Trophoblast cell (in vitro differentiated cells and primary cell): Measurements from ENCODE around the gene PGA4. TPM values are rescaled to one million over a fixed set of nuclear protein-coding genes. Genes with fewer than 3 reads are reported as not detected.
"Not testable (repeated sequence)": the region's sequence is repeated elsewhere in the genome, so short reads cannot be mapped to it uniquely, and the experiment has no call there.

Experiments used
- DNase-seq, 2 donors: peaks; one replicate each; pipeline ENCODE4 v3.0.0-alpha.2; 2016
- H2AFZ ChIP-seq: 2 replicates; pipeline ENCODE4 v1.6.1; 2013; ENCODE audit warnings: low read length, moderate library complexity, mild to moderate bottlenecking; ENCODE audit not compliant: insufficient read depth, poor library complexity
- H2AK5ac ChIP-seq: 2 replicates; pipeline ENCODE4 v1.6.1; 2013; ENCODE audit warnings: mild to moderate bottlenecking, low read length
- H2BK120ac ChIP-seq: 2 replicates; pipeline ENCODE4 v1.6.1; 2013; ENCODE audit warnings: low read length, mild to moderate bottlenecking, moderate library complexity; ENCODE audit not compliant: insufficient read depth, poor library complexity
- H2BK12ac ChIP-seq: 2 replicates; pipeline ENCODE4 v1.6.1; 2013; ENCODE audit warnings: mild to moderate bottlenecking, low read length, moderate library complexity
- H2BK5ac ChIP-seq: 2 replicates; pipeline ENCODE4 v1.6.1; 2013; ENCODE audit warnings: low read length, low read depth, moderate library complexity, mild to moderate bottlenecking; ENCODE audit not compliant: poor library complexity
- H3K14ac ChIP-seq: 2 replicates; pipeline ENCODE4 v1.6.1; 2013; ENCODE audit warnings: mild to moderate bottlenecking, low read length
- H3K18ac ChIP-seq: 2 replicates; pipeline ENCODE4 v1.6.1; 2013; ENCODE audit warnings: mild to moderate bottlenecking, low read length
- H3K23ac ChIP-seq: 2 replicates; pipeline ENCODE4 v1.6.1; 2013; ENCODE audit warnings: low read length
- H3K27ac ChIP-seq: 2 replicates; pipeline ENCODE4 v1.5.1; 2013; ENCODE audit warnings: low read depth, mild to moderate bottlenecking, inconsistent platforms, low read length, moderate library complexity
- H3K27me3 ChIP-seq: 2 replicates; pipeline ENCODE4 v1.6.1; 2013; ENCODE audit warnings: inconsistent platforms, mild to moderate bottlenecking, low read length, moderate library complexity; ENCODE audit not compliant: insufficient read depth
- H3K36me3 ChIP-seq, 2 experiments: 1 replicate in 1 of 2; 2 replicates in 1 of 2; pipeline ENCODE4 v1.6.1; 2013; ENCODE audit warnings: low read length in 2 of 2, mild to moderate bottlenecking in 2 of 2, moderate library complexity in 1 of 2; ENCODE audit not compliant: insufficient read depth in 2 of 2, control insufficient read depth in 1 of 2
- H3K4ac ChIP-seq: 2 replicates; pipeline ENCODE4 v1.6.1; 2013; ENCODE audit warnings: low read depth, mild to moderate bottlenecking, low read length, moderate library complexity
- H3K4me1 ChIP-seq, 2 experiments: 1 replicate in 1 of 2; 2 replicates in 1 of 2; pipeline ENCODE4 v1.6.1; 2013; ENCODE audit warnings: low read length in 2 of 2, mild to moderate bottlenecking in 2 of 2, moderate library complexity in 1 of 2; ENCODE audit not compliant: insufficient read depth in 2 of 2, control insufficient read depth in 1 of 2
- H3K4me2 ChIP-seq: 2 replicates; pipeline ENCODE4 v1.6.1; 2013; ENCODE audit warnings: inconsistent platforms, mild to moderate bottlenecking, low read length, moderate library complexity
- H3K4me3 ChIP-seq: 2 replicates; pipeline ENCODE4 v1.5.1; 2013; ENCODE audit warnings: mild to moderate bottlenecking, low read depth, low read length, inconsistent platforms
- H3K79me1 ChIP-seq: one replicate; pipeline ENCODE4 v1.6.1; 2013; ENCODE audit warnings: low read length
- H3K79me2 ChIP-seq: 2 replicates; pipeline ENCODE4 v1.6.1; 2013; ENCODE audit warnings: low read length, mild to moderate bottlenecking; ENCODE audit not compliant: control insufficient read depth, insufficient read depth, poor library complexity
- H3K9ac ChIP-seq: 2 replicates; pipeline ENCODE4 v1.6.1; 2013; ENCODE audit warnings: mild to moderate bottlenecking, low read length
- H3K9me3 ChIP-seq: 2 replicates; pipeline ENCODE4 v1.6.1; 2013; ENCODE audit warnings: low read depth, mild to moderate bottlenecking, control low read depth, inconsistent platforms, low read length; ENCODE audit not compliant: insufficient read depth
- H4K12ac ChIP-seq: 2 replicates; pipeline ENCODE4 v1.6.1; 2013; ENCODE audit warnings: low read depth, mild to moderate bottlenecking, low read length, moderate library complexity
- H4K8ac ChIP-seq: 2 replicates; pipeline ENCODE4 v1.6.1; 2013; ENCODE audit warnings: low read depth, mild to moderate bottlenecking, low read length, moderate library complexity
- H4K91ac ChIP-seq: one replicate; pipeline ENCODE4 v1.6.1; 2013; ENCODE audit warnings: low read depth, mild to moderate bottlenecking, low read length, moderate library complexity
- WGBS: extraction: QIAGEN DNeasy Blood & Tissue Kit; methylation state at CpG from one replicate; pipeline ENCODE4 v1.1.7; 2013; ENCODE audit warnings: missing lambda C conversion rate; ENCODE audit not compliant: insufficient read length, insufficient coverage; ENCODE audit errors: extremely low coverage; 5-methylcytosine and 5-hydroxymethylcytosine counted together
- polyA plus RNA-seq: library from polyadenylated mRNA; stranded (reverse); fragments of 200-250 nt; gene quantifications from 2 replicates; pipeline ENCODE4 v1.2.3, GENCODE V29; 2013

Gene PGA4
- polyA plus RNA-seq: not detected in 2 replicates

DNA sequence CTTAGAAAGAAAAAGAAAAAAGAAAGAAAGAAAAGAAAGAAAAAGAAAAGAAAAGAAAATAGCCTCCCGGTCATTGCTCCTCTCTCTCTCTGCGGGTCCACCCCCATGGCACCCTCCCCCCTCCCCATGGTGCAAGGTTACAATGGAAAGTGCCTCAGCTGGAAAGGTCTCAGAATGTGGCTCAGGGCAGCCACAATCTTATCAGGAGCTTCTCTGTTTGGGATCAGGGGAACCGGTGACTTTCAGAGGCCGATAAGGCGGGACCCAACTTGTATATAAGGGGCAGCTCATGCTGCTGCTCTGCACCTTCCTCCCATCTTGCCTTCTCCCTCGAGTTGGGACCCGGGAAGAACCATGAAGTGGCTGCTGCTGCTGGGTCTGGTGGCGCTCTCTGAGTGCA is at the start of gene PGA4:
Gene PGA4 (plus strand): TSS at position 301 of the 400 bp plus-strand sequence. CDS start 54 bp downstream, at position 355.
- not testable (repeated sequence) for H3K4ac ChIP-seq, H3K4me2 ChIP-seq, H3K79me1 ChIP-seq, H3K9me3 ChIP-seq, H4K8ac ChIP-seq, H4K12ac ChIP-seq, DNase-seq, H3K4me1 ChIP-seq, H2BK12ac ChIP-seq, H4K91ac ChIP-seq, H3K4me3 ChIP-seq, H3K27ac ChIP-seq, H3K9ac ChIP-seq, H3K27me3 ChIP-seq, H2BK120ac ChIP-seq, H2BK5ac ChIP-seq, H3K23ac ChIP-seq, H2AFZ ChIP-seq, H3K79me2 ChIP-seq, H2AK5ac ChIP-seq, H3K14ac ChIP-seq, H3K18ac ChIP-seq, H3K36me3 ChIP-seq
- no CpG with 5 or more reads among the region's 8 CpGs for WGBS

DNA sequence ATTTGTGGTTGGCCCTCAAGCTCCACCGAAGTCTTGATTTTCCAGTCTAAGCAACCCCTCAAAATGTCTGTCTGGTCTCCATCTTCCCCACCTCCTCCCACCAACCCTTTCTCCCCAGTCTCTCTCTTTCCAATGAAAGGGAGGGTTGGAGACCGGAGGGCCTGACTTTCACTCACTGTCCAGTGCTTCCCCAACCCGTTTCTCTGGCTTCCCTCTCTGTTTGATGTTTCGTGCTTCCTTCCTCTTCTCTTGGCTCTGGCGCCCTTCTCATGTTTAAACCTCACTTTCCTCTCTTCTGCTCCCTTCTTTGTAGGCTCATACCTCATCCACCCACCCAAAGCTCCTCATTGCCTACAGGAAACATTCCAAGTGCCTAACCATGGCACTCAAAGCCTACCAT is 49.8 kb upstream of the PGA4 start:
- no peaks in the 10 kb centered on the region for H3K79me1 ChIP-seq
- H3K9me3 ChIP-seq: peaks cover 2% of the 10 kb centered on the region
- no peak overlapping the region for H3K9ac ChIP-seq
- DNase-seq: no peak
- WGBS: no CpG with 5 or more reads among the region's 5 CpGs
- no peak overlapping the region for H4K91ac ChIP-seq
- no peak overlapping the region for H3K27ac ChIP-seq
- H3K4ac ChIP-seq: no peak overlapping the region
- H4K12ac ChIP-seq: no peak overlapping the region
- H3K79me2 ChIP-seq: no peaks in the 10 kb centered on the region
- no peaks in the 10 kb centered on the region for H3K27me3 ChIP-seq
- H4K8ac ChIP-seq: no peak overlapping the region
- H2BK5ac ChIP-seq: no peak overlapping the region
- H2BK120ac ChIP-seq: no peak overlapping the region
- H3K36me3 ChIP-seq: no peaks in the 10 kb centered on the region
- no peak overlapping the region for H3K18ac ChIP-seq
- H2AFZ ChIP-seq: no peak overlapping the region
- no peak overlapping the region for H3K14ac ChIP-seq
- H2AK5ac ChIP-seq: no peak overlapping the region
- no peak overlapping the region for H3K4me2 ChIP-seq
- H3K4me3 ChIP-seq: no peak overlapping the region
- H3K4me1 ChIP-seq: no peaks in the 10 kb centered on the region
- no peak overlapping the region for H3K23ac ChIP-seq
- H2BK12ac ChIP-seq: no peak overlapping the region

DNA sequence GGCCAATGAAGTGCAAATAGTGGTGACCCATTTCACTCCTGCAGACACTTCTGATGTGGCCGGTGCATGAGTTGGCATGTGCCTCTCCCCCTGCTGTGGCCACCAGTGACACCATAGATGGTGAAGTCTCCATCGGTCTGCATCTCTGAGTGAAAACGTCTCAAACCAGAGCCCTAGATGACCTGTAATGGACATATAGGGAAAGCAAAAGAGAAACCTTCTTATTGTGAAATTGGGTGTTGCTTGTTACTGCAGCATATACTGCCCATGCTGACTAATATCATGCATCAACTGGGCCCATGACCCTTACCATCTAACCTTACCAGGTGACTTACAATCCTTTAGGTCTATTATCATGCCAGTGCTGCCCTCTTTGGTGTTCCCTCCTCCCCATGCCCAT is 49.3 kb upstream of the PGA4 start:
- H3K4me3 ChIP-seq: no peak overlapping the region
- H3K14ac ChIP-seq: no peak overlapping the region

DNA sequence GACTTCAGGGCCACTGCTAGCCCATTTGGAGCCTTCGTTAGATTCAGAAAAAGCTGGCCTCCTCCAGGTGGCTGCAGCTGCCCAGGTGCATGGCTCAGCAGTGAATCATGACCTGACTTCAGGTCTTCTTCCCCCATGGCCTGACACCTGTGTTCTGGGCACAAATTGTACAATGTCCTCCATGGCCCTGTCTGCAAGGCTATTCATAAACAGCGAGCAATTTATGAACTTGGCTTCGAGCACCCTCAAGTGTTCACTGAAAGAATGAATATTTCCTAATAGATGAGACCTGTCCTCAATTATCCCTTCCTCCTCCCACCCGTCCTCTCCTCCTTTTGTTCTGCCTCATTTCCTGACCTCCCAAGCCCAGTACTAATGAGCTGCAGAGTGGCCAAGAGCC is 48.7 kb upstream of the PGA4 start:
- Histone ChIP-seq H2BK5ac (no peak overlapping the region), H3K4ac (no peak overlapping the region), H4K8ac (no peak overlapping the region), H3K79me2 (no peaks in the 10 kb centered on the region), H3K27me3 (no peaks in the 10 kb centered on the region), H3K9me3 (peaks cover 2% of the 10 kb centered on the region), H2BK120ac (no peak overlapping the region), H3K36me3 (no peaks in the 10 kb centered on the region), H2AK5ac (no peak overlapping the region), H3K14ac (no peak overlapping the region), H3K4me3 (no peak overlapping the region), H3K4me1 (no peaks in the 10 kb centered on the region), H3K9ac (no peak overlapping the region), H3K18ac (no peak overlapping the region), H3K79me1 (no peaks in the 10 kb centered on the region), H2AFZ (no peak overlapping the region), H3K23ac (no peak overlapping the region), H3K27ac (no peak overlapping the region), H4K12ac (no peak overlapping the region), H4K91ac (no peak overlapping the region), H2BK12ac (no peak overlapping the region), H3K4me2 (no peak overlapping the region)
- WGBS: no CpG with 5 or more reads among the region's 4 CpGs
- DNase-seq: peak; percentile 46 to 78

More for the DNA sequence above, 49.3 kb upstream of the PGA4 start:
- Histone ChIP-seq H3K18ac (no peak overlapping the region), H3K4me2 (no peak overlapping the region), H3K4ac (no peak overlapping the region), H2BK120ac (no peak overlapping the region), H2BK5ac (no peak overlapping the region), H3K27me3 (no peaks in the 10 kb centered on the region), H2BK12ac (no peak overlapping the region), H3K4me1 (no peaks in the 10 kb centered on the region), H2AFZ (no peak overlapping the region), H4K8ac (no peak overlapping the region), H3K9me3 (peaks cover 2% of the 10 kb centered on the region), H4K91ac (no peak overlapping the region), H3K79me2 (no peaks in the 10 kb centered on the region), H3K27ac (no peak overlapping the region), H4K12ac (no peak overlapping the region), H3K23ac (no peak overlapping the region), H3K79me1 (no peaks in the 10 kb centered on the region), H3K36me3 (no peaks in the 10 kb centered on the region), H3K9ac (no peak overlapping the region), H2AK5ac (no peak overlapping the region)
- WGBS: no CpG with 5 or more reads among the region's 3 CpGs
- no peak for DNase-seq
